Thymus (tissue), 11 donors: ENCODE data around the gene RAPGEF2. TPM values are rescaled to one million over a fixed set of nuclear protein-coding genes. Genes with fewer than 3 reads are reported as not detected.

Source experiments
- DNase-seq, 9 donors: peaks; one replicate each; pipeline ENCODE4 v3.0.0-alpha.2; 2013; ENCODE audit warnings: low spot score in 9 of 9, low read depth in 6 of 9, missing footprints in 1 of 9
- H3K27ac ChIP-seq, 2 donors: one replicate each; pipeline ENCODE4 v1.5.1; 2013; ENCODE audit warnings: control low read depth in 1 of 2, low read depth in 1 of 2, low read length in 1 of 2, mild to moderate bottlenecking in 1 of 2, moderate library complexity in 1 of 2
- H3K27me3 ChIP-seq, 2 donors: one replicate each; pipeline ENCODE4 v1.5.1; 2013; ENCODE audit warnings: low read length in 1 of 2; ENCODE audit not compliant: control insufficient read depth in 2 of 2, insufficient read depth in 1 of 2
- H3K36me3 ChIP-seq, 2 donors: one replicate each; pipeline ENCODE4 v1.5.1; 2013; ENCODE audit warnings: low read length in 1 of 2, mild to moderate bottlenecking in 1 of 2, moderate library complexity in 1 of 2; ENCODE audit not compliant: control insufficient read depth in 2 of 2, insufficient read depth in 2 of 2
- H3K4me1 ChIP-seq, 2 donors: one replicate each; pipeline ENCODE4 v1.5.1; 2013; ENCODE audit warnings: low read length in 2 of 2; ENCODE audit not compliant: control insufficient read depth in 2 of 2, insufficient read depth in 2 of 2
- H3K4me3 ChIP-seq, 2 donors: one replicate each; pipeline ENCODE4 v1.5.1; 2013; ENCODE audit warnings: low read length in 2 of 2, control low read depth in 1 of 2, mild to moderate bottlenecking in 1 of 2
- H3K9me3 ChIP-seq, 2 donors: one replicate each; pipeline ENCODE4 v1.5.1; 2013; ENCODE audit warnings: low read length in 1 of 2, mild to moderate bottlenecking in 1 of 2; ENCODE audit not compliant: control insufficient read depth in 2 of 2, insufficient read depth in 1 of 2
- WGBS: extraction: QIAGEN DNeasy Blood & Tissue Kit; methylation state at CpG from one replicate; pipeline ENCODE4 v1.1.7; 2013; 5-methylcytosine and 5-hydroxymethylcytosine counted together
- polyA plus RNA-seq: library from polyadenylated mRNA; stranded (reverse); fragments of 200-250 nt; gene quantifications from one replicate; pipeline ENCODE4 v1.2.3, GENCODE V29; 2013
- total RNA-seq: library from RNA; stranded (reverse); fragments of 120-200 nt; gene quantifications from one replicate; pipeline ENCODE4 v1.2.4, GENCODE V29; 2013
- donor health status: healthy.

The RAPGEF2 gene
- total and polyA plus RNA-seq, 2 donors: 7.9 to 23.6 TPM

- no peaks in the 10 kb centered on the region for H3K9me3 ChIP-seq
- 95% methylated on average over 3 of the region's 3 CpGs for WGBS
- no peaks in the 10 kb centered on the region for H3K36me3 ChIP-seq
- no peak overlapping the region for H3K4me3 ChIP-seq
- H3K27me3 ChIP-seq: no peaks in the 10 kb centered on the region
- no peaks in the 10 kb centered on the region for H3K4me1 ChIP-seq
- DNase-seq: no peak
- H3K27ac ChIP-seq: no peak overlapping the region
Observed at GRCh38 chr4:159205466-159205865, 102.6 kb downstream of the RAPGEF2 start.

- H3K4me3 ChIP-seq: no peak overlapping the region
- H3K27ac ChIP-seq: no peak overlapping the region
- 13% methylated on average over 4 of the region's 4 CpGs for WGBS
- H3K9me3 ChIP-seq: no peaks in the 10 kb centered on the region
- peak in 6 of 9 donors; percentile 2 to 36 (median 23) for DNase-seq
- no peaks in the 10 kb centered on the region for H3K27me3 ChIP-seq
- H3K36me3 ChIP-seq: peaks cover 0 to 2% of the 10 kb centered on the region in 2 donors
- no peaks in the 10 kb centered on the region for H3K4me1 ChIP-seq
Observed at GRCh38 chr4:159206427-159206871, 103.6 kb downstream of the RAPGEF2 start.

GRCh38 chr4:159209249-159209648 is 106.4 kb downstream of the RAPGEF2 start:
- peaks cover 0 to 2% of the 10 kb centered on the region in 2 donors for H3K36me3 ChIP-seq
- no peak overlapping the region for H3K4me3 ChIP-seq
- no peaks in the 10 kb centered on the region for H3K4me1 ChIP-seq
- no peak for DNase-seq
- no peak overlapping the region for H3K27ac ChIP-seq
- H3K27me3 ChIP-seq: no peaks in the 10 kb centered on the region
- WGBS: 99% methylated on average over 4 of the region's 4 CpGs
- H3K9me3 ChIP-seq: no peaks in the 10 kb centered on the region

GRCh38 chr4:159210975-159211374 is 108.1 kb downstream of the RAPGEF2 start:
- H3K4me3 ChIP-seq: no peak overlapping the region
- H3K27me3 ChIP-seq: no peaks in the 10 kb centered on the region
- H3K27ac ChIP-seq: no peak overlapping the region
- H3K36me3 ChIP-seq: peaks cover 0 to 2% of the 10 kb centered on the region in 2 donors
- DNase-seq: no peak
- H3K9me3 ChIP-seq: no peaks in the 10 kb centered on the region
- WGBS: 97% methylated on average over 3 of the region's 3 CpGs
- H3K4me1 ChIP-seq: no peaks in the 10 kb centered on the region

GRCh38 chr4:159212675-159213293 is 109.9 kb downstream of the RAPGEF2 start:
- no peaks in the 10 kb centered on the region for H3K4me1 ChIP-seq
- H3K27ac ChIP-seq: no peak overlapping the region
- peaks cover 0 to 2% of the 10 kb centered on the region in 2 donors for H3K36me3 ChIP-seq
- no peaks in the 10 kb centered on the region for H3K27me3 ChIP-seq
- DNase-seq: no peak
- H3K9me3 ChIP-seq: no peaks in the 10 kb centered on the region
- no peak overlapping the region for H3K4me3 ChIP-seq
- 92% methylated on average over 7 of the region's 7 CpGs for WGBS

- H3K27me3 ChIP-seq: no peaks in the 10 kb centered on the region
- no peaks in the 10 kb centered on the region for H3K36me3 ChIP-seq
- no peaks in the 10 kb centered on the region for H3K4me1 ChIP-seq
- H3K27ac ChIP-seq: no peak overlapping the region
- DNase-seq: no peak
- H3K9me3 ChIP-seq: no peaks in the 10 kb centered on the region
- H3K4me3 ChIP-seq: no peak overlapping the region
- WGBS: 98% methylated on average over 5 of the region's 5 CpGs
Observed at GRCh38 chr4:159216834-159217233, 114.0 kb downstream of the RAPGEF2 start.

- Histone ChIP-seq H3K4me3 (no peak overlapping the region), H3K27ac (no peak overlapping the region), H3K27me3 (no peaks in the 10 kb centered on the region), H3K4me1 (no peaks in the 10 kb centered on the region), H3K36me3 (no peaks in the 10 kb centered on the region), H3K9me3 (no peaks in the 10 kb centered on the region)
- WGBS: 99% methylated on average over 1 of the region's 1 CpG
- no peak for DNase-seq
Observed at GRCh38 chr4:159219862-159220261, 117.0 kb downstream of the RAPGEF2 start.

- no peaks in the 10 kb centered on the region for H3K36me3 ChIP-seq
- no peaks in the 10 kb centered on the region for H3K27me3 ChIP-seq
- no peaks in the 10 kb centered on the region for H3K4me1 ChIP-seq
- no peak overlapping the region for H3K27ac ChIP-seq
- 98% methylated on average over 5 of the region's 5 CpGs for WGBS
- H3K4me3 ChIP-seq: no peak overlapping the region
- no peak for DNase-seq
- H3K9me3 ChIP-seq: no peaks in the 10 kb centered on the region
Observed at GRCh38 chr4:159220353-159220752, 117.5 kb downstream of the RAPGEF2 start.

GRCh38 chr4:159221280-159221679 is 118.4 kb downstream of the RAPGEF2 start:
- Histone ChIP-seq H3K9me3 (no peaks in the 10 kb centered on the region), H3K36me3 (no peaks in the 10 kb centered on the region), H3K4me1 (no peaks in the 10 kb centered on the region), H3K27ac (no peak overlapping the region), H3K27me3 (no peaks in the 10 kb centered on the region), H3K4me3 (no peak overlapping the region)
- 98% methylated on average over 3 of the region's 3 CpGs for WGBS
- no peak for DNase-seq
